SK-N-SH (cell line): ENCODE measurements around the gene ZNF90. TPM values are rescaled to one million over a fixed set of nuclear protein-coding genes. Genes with fewer than 3 reads are reported as not detected.

Source experiments
- CTCF ChIA-PET: fragments of 300-600, 350-600 bp; formaldehyde crosslinking; extraction: SDS; loops from one replicate; lab custom pipeline; 2021; lab: Yijun Ruan, JAX
- POLR2A ChIA-PET: fragments of 350-600 bp; sonication (Branson Sonifier 250); formaldehyde crosslinking; extraction: SDS; loops from one replicate; lab custom pipeline; 2020; ENCODE audit warnings: antibody characterized with exemption, inconsistent platforms; lab: Yijun Ruan, JAX
- DNase-seq: peaks from one replicate; pipeline ENCODE4 v3.0.0; 2012
- H2AFZ ChIP-seq: fragments of 200-600 bp; sonication (generic); 2 replicates; pipeline ENCODE4 v1.8.1; 2016; ENCODE audit warnings: antibody characterized with exemption, mild to moderate bottlenecking, low read depth
- H3F3A ChIP-seq: fragments of 200-600 bp; sonication (generic); replicated peaks from 2 replicates; pipeline ENCODE3; 2016; ENCODE audit warnings: antibody characterized with exemption, mild to moderate bottlenecking; ENCODE audit not compliant: insufficient read depth
- H3K27ac ChIP-seq, 2 experiments: fragments of 200-500 bp in 1 of 2; fragments of 200-600 bp in 1 of 2; sonication (Bioruptor generic) in 1 of 2; sonication (generic), shearing (Covaris generic) in 1 of 2; 2 replicates each; pipeline versions ENCODE4 v1.5.1 to v1.6.1; 2014 to 2016; ENCODE audit warnings: low read depth in 2 of 2, inconsistent platforms in 1 of 2, low read length in 1 of 2, mild to moderate bottlenecking in 1 of 2, mixed read lengths in 1 of 2
- H3K27me3 ChIP-seq: fragments of 200-600 bp; sonication (generic), shearing (Covaris generic); 2 replicates; pipeline ENCODE4 v1.6.1; 2016; ENCODE audit warnings: mixed run types; ENCODE audit not compliant: insufficient read depth
- H3K36me3 ChIP-seq, 2 experiments: fragments of 200-500 bp in 1 of 2; fragments of 200-600 bp in 1 of 2; sonication (Bioruptor generic) in 1 of 2; sonication (generic) in 1 of 2; replicated peaks in 1 of 2; 2 replicates each; pipeline versions ENCODE3 to v1.5.1; 2014 to 2016; ENCODE audit warnings: low read length in 1 of 2, mild to moderate bottlenecking in 1 of 2; ENCODE audit not compliant: insufficient read depth in 2 of 2, control insufficient read depth in 1 of 2
- H3K4me1 ChIP-seq, 2 experiments: fragments of 200-500 bp in 1 of 2; fragments of 200-600 bp in 1 of 2; sonication (Bioruptor generic) in 1 of 2; sonication (generic), shearing (Covaris generic) in 1 of 2; 2 replicates each; pipeline versions ENCODE4 v1.5.1 to v1.6.1; 2014 to 2016; ENCODE audit warnings: low read depth in 1 of 2, low read length in 1 of 2, mixed run types in 1 of 2; ENCODE audit not compliant: insufficient read depth in 2 of 2, control insufficient read depth in 1 of 2
- H3K4me2 ChIP-seq: fragments of 200-600 bp; sonication (generic), shearing (Covaris generic); 2 replicates; pipeline ENCODE4 v1.6.1; 2017; ENCODE audit warnings: mixed run types
- H3K4me3 ChIP-seq, 2 experiments: fragments of 200-500 bp in 1 of 2; fragments of 200-600 bp in 1 of 2; sonication (Bioruptor generic) in 1 of 2; sonication (generic), shearing (Covaris generic) in 1 of 2; 2 replicates each; pipeline versions ENCODE4 v1.5.1 to v1.8.1; 2014 to 2016; ENCODE audit warnings: low read depth in 2 of 2, inconsistent platforms in 1 of 2, low read length in 1 of 2, mild to moderate bottlenecking in 1 of 2, mixed read lengths in 1 of 2, moderate library complexity in 1 of 2
- H3K79me2 ChIP-seq: fragments of 200-600 bp; sonication (generic); 2 replicates; pipeline ENCODE4 v1.8.1; 2017; ENCODE audit warnings: mild to moderate bottlenecking; ENCODE audit not compliant: insufficient read depth
- H3K9ac ChIP-seq: fragments of 200-600 bp; sonication (generic); 2 replicates; pipeline ENCODE4 v1.6.1; 2017; ENCODE audit warnings: mixed run types
- H3K9me2 ChIP-seq: fragments of 200-600 bp; sonication (generic); 2 replicates; pipeline ENCODE4 v1.6.1; 2017; ENCODE audit warnings: mixed run types
- H3K9me3 ChIP-seq: fragments of 200-600 bp; sonication (generic); 2 replicates; pipeline ENCODE4 v1.6.1; 2017; ENCODE audit warnings: mixed run types, mild to moderate bottlenecking, moderate library complexity
- H4K20me1 ChIP-seq: fragments of 200-600 bp; sonication (generic); 2 replicates; pipeline ENCODE4 v1.6.1; 2017; ENCODE audit warnings: mild to moderate bottlenecking, mixed run types; ENCODE audit not compliant: insufficient read depth
- CHD2 ChIP-seq: fragments of 150-350 bp; IDR thresholded peaks from 2 replicates; pipeline ENCODE4 v1.6.1; 2018; ENCODE audit warnings: low read length; ENCODE audit not compliant: partially characterized antibody
- ELF1 ChIP-seq: IDR thresholded peaks from 2 replicates; pipeline ENCODE4 v1.4.0; 2012
- EP300 ChIP-seq, 2 experiments: IDR thresholded peaks; 2 replicates each; pipeline versions ENCODE4 v1.4.0 to v1.6.1; 2012; ENCODE audit warnings: borderline replicate concordance in 1 of 2, low read depth in 1 of 2, low read length in 1 of 2
- FOXJ3 ChIP-seq: sonication (generic); formaldehyde crosslinking; IDR thresholded peaks from 2 replicates; pipeline ENCODE4 v1.5.1; 2020; ENCODE audit warnings: mild to moderate bottlenecking, missing genetic modification reagents
- GABPA ChIP-seq: IDR thresholded peaks from 2 replicates; pipeline ENCODE4 v1.4.0; 2012; ENCODE audit warnings: low read depth, mild to moderate bottlenecking
- JUND ChIP-seq: IDR thresholded peaks from 2 replicates; pipeline ENCODE4 v1.4.0; 2012
- NFIC ChIP-seq: IDR thresholded peaks from 2 replicates; pipeline ENCODE4 v1.4.0; 2012; ENCODE audit warnings: borderline replicate concordance
- NRF1 ChIP-seq: IDR thresholded peaks from 2 replicates; pipeline ENCODE4 v1.6.1; 2012; ENCODE audit warnings: low read depth, mild to moderate bottlenecking, low read length
- PBX3 ChIP-seq: IDR thresholded peaks from 2 replicates; pipeline ENCODE4; 2012
- RCOR1 ChIP-seq: fragments of 150-350 bp; IDR thresholded peaks from 2 replicates; pipeline ENCODE4 v1.6.1; 2017; ENCODE audit warnings: antibody characterized with exemption, low read length
- SIN3A ChIP-seq: IDR thresholded peaks from 2 replicates; pipeline ENCODE4 v1.6.1; 2012; ENCODE audit warnings: low read depth, mild to moderate bottlenecking, low read length, moderate library complexity, borderline replicate concordance
- TAF1 ChIP-seq: IDR thresholded peaks from 2 replicates; pipeline ENCODE4 v1.6.1; 2012; ENCODE audit warnings: low read depth, mild to moderate bottlenecking, low read length, moderate library complexity, borderline replicate concordance
- USF1 ChIP-seq: IDR thresholded peaks from 2 replicates; pipeline ENCODE4 v1.4.0; 2012; ENCODE audit warnings: low read depth, borderline replicate concordance
- YY1 ChIP-seq: IDR thresholded peaks from 2 replicates; pipeline ENCODE4 v1.4.0; 2012; ENCODE audit warnings: low read depth, mild to moderate bottlenecking
- WGBS: methylation state at CpG from one replicate; pipeline ENCODE4 v1.1.6; 2017; ENCODE audit warnings: low lambda C conversion rate; 5-methylcytosine and 5-hydroxymethylcytosine counted together
- polyA plus RNA-seq, 3 experiments: library from polyadenylated mRNA; depleted of rRNA; stranded (reverse); fragments of >200 nt; gene quantifications; 2 replicates each; pipeline ENCODE4 v1.2.3, GENCODE V29; 2012
- TF ChIP-seq, protein P1 (sequence below): fragments of 150-350 bp; IDR thresholded peaks from 2 replicates; pipeline ENCODE4 v1.6.1; 2016; ENCODE audit warnings: mild to moderate bottlenecking, low read depth, low read length

The ZNF90 gene
- polyA plus RNA-seq, 1 of the 3 experiments (the other 2 are of a cell fraction): 1.4 TPM

GRCh38 chr19:20165971-20166592, 88.3 kb downstream of the ZNF90 start:
- H2AFZ ChIP-seq: no peak overlapping the region
- DNase-seq: no peak
- no peaks in the 10 kb centered on the region for H3K9me2 ChIP-seq
- peaks cover 0 to 19% of the 10 kb centered on the region in 2 experiments for H3K36me3 ChIP-seq
- CTCF ChIA-PET: no interaction called here
- H3K27me3 ChIP-seq: no peaks in the 10 kb centered on the region
- H3K4me2 ChIP-seq: no peak overlapping the region
- no peaks in the 10 kb centered on the region; the same call in 1 of the 2 replicates for H3K9me3 ChIP-seq
- H4K20me1 ChIP-seq: no peaks in the 10 kb centered on the region
- H3K4me3 ChIP-seq: no peak overlapping the region
- peaks cover 6% of the 10 kb centered on the region for H3F3A ChIP-seq
- H3K4me1 ChIP-seq: no peaks in the 10 kb centered on the region; a peak in 1 of 4 replicates
- POLR2A ChIA-PET: interaction anchor here (0.7 to 1.8 kb wide), 4 partner anchors 88 to 495 kb away, joined by 3 to 6 read pairs (median 5); partner anchors contain the start of genes ZNF253, ZNF626 and ZNF90
- 86% methylated on average over 7 of the region's 7 CpGs for WGBS
- H3K27ac ChIP-seq: no peak overlapping the region
- no peak overlapping the region for H3K9ac ChIP-seq
- TF ChIP-seq CHD2 (no peak), NRF1 (no peak), SIN3A (no peak), RCOR1 (no peak), JUND (no peak), YY1 (no peak), ELF1 (no peak), GABPA (no peak), USF1 (no peak), EP300 (IDR thresholded peaks at IDR 0.05; ENCODE audit: borderline replicate concordance in 1 of 2, low read depth in 1 of 2, low read length in 1 of 2) (no peak), PBX3 (no peak), NFIC (no peak), TAF1 (no peak), FOXJ3 (CRISPR knock-in tag) (no peak)
- TF ChIP-seq, protein P1, sequence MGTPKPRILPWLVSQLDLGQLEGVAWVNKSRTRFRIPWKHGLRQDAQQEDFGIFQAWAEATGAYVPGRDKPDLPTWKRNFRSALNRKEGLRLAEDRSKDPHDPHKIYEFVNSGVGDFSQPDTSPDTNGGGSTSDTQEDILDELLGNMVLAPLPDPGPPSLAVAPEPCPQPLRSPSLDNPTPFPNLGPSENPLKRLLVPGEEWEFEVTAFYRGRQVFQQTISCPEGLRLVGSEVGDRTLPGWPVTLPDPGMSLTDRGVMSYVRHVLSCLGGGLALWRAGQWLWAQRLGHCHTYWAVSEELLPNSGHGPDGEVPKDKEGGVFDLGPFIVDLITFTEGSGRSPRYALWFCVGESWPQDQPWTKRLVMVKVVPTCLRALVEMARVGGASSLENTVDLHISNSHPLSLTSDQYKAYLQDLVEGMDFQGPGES: no peak
- H3K79me2 ChIP-seq: peaks cover 37% of the 10 kb centered on the region
